ENCODE data around the gene MNS1. TPM values are rescaled to one million over a fixed set of nuclear protein-coding genes. Genes with fewer than 3 reads are reported as not detected.
"Not testable (repeated sequence)": the region's sequence is repeated elsewhere in the genome, so short reads cannot be mapped to it uniquely, and the experiment has no call there.

The MNS1 gene
- total RNA-seq, 1 experiment from 2014 or later = 1.9 TPM

DNA sequence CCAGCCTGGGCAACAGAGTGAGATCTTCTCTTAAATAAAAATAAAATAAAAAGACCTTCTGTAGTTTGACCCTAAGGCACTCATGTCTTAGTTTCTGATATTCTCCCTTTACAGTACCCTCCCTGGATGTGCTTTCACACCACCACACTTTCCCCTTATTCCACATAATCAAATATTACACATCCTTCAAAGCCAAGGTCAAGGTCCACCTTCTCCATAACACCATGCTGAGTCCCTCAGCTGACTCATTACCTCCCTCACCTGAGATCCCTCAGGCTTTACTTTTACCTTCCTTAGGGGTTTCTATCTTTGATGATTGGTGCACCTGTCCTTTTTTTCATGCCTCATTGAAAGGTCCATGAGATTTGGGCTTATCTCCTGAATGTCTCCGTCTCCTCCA lies 25.5 kb upstream of the MNS1 start (continued):
- no peak for TF ChIP-seq POLR2A (IDR thresholded peaks at IDR 0.05; ENCODE audit: borderline replicate concordance, extremely low read depth, insufficient read depth, insufficient read length)
- TF ChIP-seq, protein P1, sequence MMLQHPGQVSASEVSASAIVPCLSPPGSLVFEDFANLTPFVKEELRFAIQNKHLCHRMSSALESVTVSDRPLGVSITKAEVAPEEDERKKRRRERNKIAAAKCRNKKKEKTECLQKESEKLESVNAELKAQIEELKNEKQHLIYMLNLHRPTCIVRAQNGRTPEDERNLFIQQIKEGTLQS (IDR thresholded peaks at IDR 0.05) = no peak
- TF ChIP-seq FOSL1 (IDR thresholded peaks at IDR 0.05; ENCODE audit: low read depth) = no peak
- TF ChIP-seq EGR1 (IDR thresholded peaks at IDR 0.05; ENCODE audit: low read depth) = no peak
- TF ChIP-seq, protein P2, sequence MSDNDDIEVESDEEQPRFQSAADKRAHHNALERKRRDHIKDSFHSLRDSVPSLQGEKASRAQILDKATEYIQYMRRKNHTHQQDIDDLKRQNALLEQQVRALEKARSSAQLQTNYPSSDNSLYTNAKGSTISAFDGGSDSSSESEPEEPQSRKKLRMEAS (IDR thresholded peaks at IDR 0.05) = no peak

DNA sequence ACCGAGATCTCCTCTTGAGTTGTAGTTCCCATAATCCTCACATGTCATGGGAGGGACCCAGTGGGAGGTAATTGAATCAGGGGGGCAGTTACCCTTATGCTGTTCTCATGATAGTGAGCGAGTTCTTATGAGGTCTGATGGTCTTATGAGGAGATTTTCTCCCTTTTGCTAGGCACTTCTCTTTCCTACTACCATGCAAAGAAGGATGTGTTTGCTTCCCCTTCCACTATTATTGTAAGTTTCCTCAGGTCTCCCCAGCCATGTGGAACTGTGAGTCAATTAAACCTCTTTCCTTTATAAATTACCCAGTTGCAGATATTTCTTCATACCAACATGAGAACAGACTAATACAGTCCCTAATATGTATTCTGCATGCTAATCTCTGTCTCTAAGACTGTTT lies 21.3 kb upstream of the MNS1 start:
- ATAC-seq; H3K4me1 ChIP-seq (ENCODE audit: control insufficient read depth in 1 of 2, insufficient read depth in 2 of 2, low read length in 2 of 2); H3K4me2 ChIP-seq (ENCODE audit: low read length); H3K79me2 ChIP-seq (ENCODE audit: insufficient read depth, low read length); H3K9me3 ChIP-seq (ENCODE audit: control insufficient read depth in 1 of 2, insufficient read depth in 1 of 2, low read depth in 1 of 2, low read length in 2 of 2); BruUV-seq (replicated peaks); DNase-seq (ENCODE audit: low read depth, low spot score); H3K27me3 ChIP-seq (ENCODE audit: insufficient read depth, low read length); H2AFZ ChIP-seq (ENCODE audit: low read depth, low read length, poor library complexity, severe bottlenecking); H3K36me3 ChIP-seq (ENCODE audit: control insufficient read depth in 1 of 2, insufficient read depth in 2 of 2, low read length in 2 of 2); H3K27ac ChIP-seq (ENCODE audit: low read depth, low read length); H3K9me2 ChIP-seq (ENCODE audit: insufficient read depth); RAD21 ChIA-PET (ENCODE audit: low non-redundant PET in 1 of 2, low total read pairs in 2 of 2, uncharacterized antibody in 2 of 2, unreplicated experiment in 2 of 2); H3K9ac ChIP-seq (ENCODE audit: low read length); H3K4me3 ChIP-seq (replicated peaks in 1 of 2; ENCODE audit: low read depth in 1 of 2, low read length in 2 of 2); POLR2A ChIA-PET; H4K20me1 ChIP-seq (ENCODE audit: insufficient read depth); intact Hi-C loops (cut with micrococcal nuclease): not testable (repeated sequence)
- CTCF ChIA-PET = interaction anchor here (1.0 kb wide), 1 partner anchor 237 kb away, joined by 3 read pairs; no protein-coding TSS in a partner anchor

DNA sequence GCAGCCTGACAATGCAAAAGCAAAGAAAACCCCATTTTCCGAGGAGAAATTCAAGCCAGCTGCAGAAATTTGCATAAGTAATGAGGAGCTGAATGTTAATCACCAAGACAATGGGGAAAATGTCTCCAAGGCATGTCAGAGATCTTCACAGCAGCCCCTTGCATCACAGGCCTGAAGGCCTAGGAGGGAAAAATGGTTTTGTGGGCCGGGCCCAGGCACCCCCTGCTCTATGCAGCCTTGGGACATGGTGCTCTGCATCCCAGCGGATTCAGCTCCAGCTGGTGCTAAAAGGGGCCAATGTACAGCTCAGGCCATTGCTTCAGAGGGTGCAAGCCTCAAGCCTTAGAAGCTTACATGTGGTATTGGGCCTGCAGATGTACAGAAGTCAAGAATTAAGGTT lies 20.5 kb upstream of the MNS1 start:
- RAD21 ChIA-PET (ENCODE audit: low non-redundant PET in 1 of 2, low total read pairs in 2 of 2, uncharacterized antibody in 2 of 2, unreplicated experiment in 2 of 2) = not testable (repeated sequence)

More for the DNA sequence above, 20.5 kb upstream of the MNS1 start:
- H3K9ac ChIP-seq (ENCODE audit: low read length); H3K27ac ChIP-seq (ENCODE audit: low read depth, low read length); H3K4me2 ChIP-seq (ENCODE audit: low read length); CTCF ChIA-PET; intact Hi-C loops (cut with micrococcal nuclease); H3K79me2 ChIP-seq (ENCODE audit: insufficient read depth, low read length); H4K20me1 ChIP-seq (ENCODE audit: insufficient read depth); H3K9me2 ChIP-seq (ENCODE audit: insufficient read depth); BruUV-seq (replicated peaks); ATAC-seq; H3K27me3 ChIP-seq (ENCODE audit: insufficient read depth, low read length); POLR2A ChIA-PET; H3K4me1 ChIP-seq (ENCODE audit: control insufficient read depth in 1 of 2, insufficient read depth in 2 of 2, low read length in 2 of 2); H2AFZ ChIP-seq (ENCODE audit: low read depth, low read length, poor library complexity, severe bottlenecking); H3K4me3 ChIP-seq (replicated peaks in 1 of 2; ENCODE audit: low read depth in 1 of 2, low read length in 2 of 2); H3K9me3 ChIP-seq (ENCODE audit: control insufficient read depth in 1 of 2, insufficient read depth in 1 of 2, low read depth in 1 of 2, low read length in 2 of 2); DNase-seq (ENCODE audit: low read depth, low spot score); H3K36me3 ChIP-seq (ENCODE audit: control insufficient read depth in 1 of 2, insufficient read depth in 2 of 2, low read length in 2 of 2): not testable (repeated sequence)

Measured in HCT116 (cell line).